Keratinocyte (primary cell): ENCODE data around the gene FANCC.

Experiments
- EZH2 ChIP-seq: IDR thresholded peaks from one replicate; pipeline ENCODE4 v1.6.1; 2012; ENCODE audit warnings: inconsistent platforms, mild to moderate bottlenecking, low read length, moderate library complexity
- TF ChIP-seq, protein P1 (sequence below), 3 experiments: IDR thresholded peaks in 1 of 3; conservative IDR thresholded peaks in 1 of 3; optimal IDR thresholded peaks in 1 of 3; 2 replicates in 2 of 3; 3 replicates in 1 of 3; pipeline versions ENCODE3 to v1.5.1; 2011; ENCODE audit warnings: low read length in 3 of 3, mild to moderate bottlenecking in 3 of 3, moderate library complexity in 2 of 3, control low read depth in 1 of 3, inconsistent platforms in 1 of 3; ENCODE audit not compliant: insufficient read depth in 2 of 3; ENCODE audit errors: extremely low read depth in 1 of 3

DNA sequence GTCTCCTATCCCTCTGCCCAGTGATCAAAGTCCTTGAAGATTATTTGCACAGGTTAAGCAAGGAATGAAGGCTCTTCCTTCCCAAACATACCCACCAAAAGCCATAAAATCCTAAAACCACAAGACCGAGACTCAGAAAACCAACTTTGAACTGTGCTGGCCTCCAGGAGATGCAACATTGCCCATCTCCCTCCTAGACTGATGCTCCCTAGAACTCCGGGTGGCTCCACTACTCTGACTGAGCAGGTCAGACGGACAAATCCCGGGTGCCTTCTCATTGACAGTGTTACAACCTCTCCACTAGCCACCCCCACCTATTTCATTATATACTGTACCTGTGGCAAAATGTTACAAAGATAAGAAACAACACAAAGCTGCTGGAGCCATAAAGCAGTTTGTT is 110.1 kb downstream of the FANCC start:
- TF ChIP-seq, protein P1, sequence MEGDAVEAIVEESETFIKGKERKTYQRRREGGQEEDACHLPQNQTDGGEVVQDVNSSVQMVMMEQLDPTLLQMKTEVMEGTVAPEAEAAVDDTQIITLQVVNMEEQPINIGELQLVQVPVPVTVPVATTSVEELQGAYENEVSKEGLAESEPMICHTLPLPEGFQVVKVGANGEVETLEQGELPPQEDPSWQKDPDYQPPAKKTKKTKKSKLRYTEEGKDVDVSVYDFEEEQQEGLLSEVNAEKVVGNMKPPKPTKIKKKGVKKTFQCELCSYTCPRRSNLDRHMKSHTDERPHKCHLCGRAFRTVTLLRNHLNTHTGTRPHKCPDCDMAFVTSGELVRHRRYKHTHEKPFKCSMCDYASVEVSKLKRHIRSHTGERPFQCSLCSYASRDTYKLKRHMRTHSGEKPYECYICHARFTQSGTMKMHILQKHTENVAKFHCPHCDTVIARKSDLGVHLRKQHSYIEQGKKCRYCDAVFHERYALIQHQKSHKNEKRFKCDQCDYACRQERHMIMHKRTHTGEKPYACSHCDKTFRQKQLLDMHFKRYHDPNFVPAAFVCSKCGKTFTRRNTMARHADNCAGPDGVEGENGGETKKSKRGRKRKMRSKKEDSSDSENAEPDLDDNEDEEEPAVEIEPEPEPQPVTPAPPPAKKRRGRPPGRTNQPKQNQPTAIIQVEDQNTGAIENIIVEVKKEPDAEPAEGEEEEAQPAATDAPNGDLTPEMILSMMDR (optimal IDR thresholded peaks at IDR 0.05 in 1 of 3, IDR thresholded peaks at IDR 0.05 in 1 of 3, conservative IDR thresholded peaks at IDR 0.05 in 1 of 3; ENCODE audit: extremely low read depth in 1 of 3, insufficient read depth in 2 of 3, low read length in 3 of 3), result no peak
- TF ChIP-seq EZH2, result no peak
